ENCODE data around the gene SLK. TPM values are rescaled to one million over a fixed set of nuclear protein-coding genes. Genes with fewer than 3 reads are reported as not detected.

SLK gene
- total and polyA plus RNA-seq, 10 of the 15 experiments (the other 5 are each of a cell fraction or from before 2014, with no cell fraction given): 2.5 to 24.2 (median 11.1) TPM

DNA sequence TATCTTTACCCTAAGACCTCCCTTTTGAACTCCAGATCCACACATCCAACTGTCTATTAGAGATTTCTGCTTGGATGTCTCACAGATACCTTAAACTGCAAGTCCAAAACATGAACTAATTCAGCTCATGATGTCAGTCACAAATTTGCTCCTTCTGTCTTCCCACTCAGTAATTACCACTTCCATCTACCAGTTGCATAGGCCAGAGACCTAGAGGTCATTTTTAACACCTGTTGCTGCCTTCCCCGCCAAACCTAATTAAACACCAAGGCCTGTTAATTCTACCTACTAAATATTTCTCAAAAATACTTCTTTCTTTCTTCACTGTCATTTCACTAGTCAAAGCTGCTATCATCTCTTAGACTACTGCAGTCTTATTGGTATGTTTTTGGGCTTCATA lies 8.2 kb downstream of the SLK start:
- FAIRE-seq: no peak

More for the DNA sequence above, 8.2 kb downstream of the SLK start:
- peaks cover 44% of the 10 kb centered on the region for H3K79me2 ChIP-seq (ENCODE audit: control insufficient read depth, insufficient read depth, low read length)
- WGBS (ENCODE audit: insufficient coverage, insufficient replicate concordance, low lambda C conversion rate, missing lambda C conversion rate): 100% methylated on average over 1 of the region's 1 CpG
- SMC1A ChIA-PET (ENCODE audit: uncharacterized antibody, unreplicated experiment): interaction anchor here (0.6 to 1.2 kb wide), 2 partner anchors 58 to 149 kb away, joined by 3 read pairs; no protein-coding TSS in a partner anchor
- no peaks in the 10 kb centered on the region for H4K20me1 ChIP-seq (ENCODE audit: control insufficient read depth, insufficient read depth)
- H2AFZ ChIP-seq (ENCODE audit: control insufficient read depth, low read depth, low read length): no peak overlapping the region
- in situ Hi-C loops (cut with MboI) (no loop called here), intact Hi-C loops (cut with micrococcal nuclease; ENCODE audit: unreplicated experiment) (no loop called here)
- no peak overlapping the region for H3K27ac ChIP-seq (ENCODE audit: control insufficient read depth, insufficient read depth)
- BruUV-seq (replicated peaks): no TSS peak
- no peaks in the 10 kb centered on the region; the same call in 1 of the 2 replicates for H3K4me1 ChIP-seq (ENCODE audit: control insufficient read depth, insufficient read depth, low read length)
- H3K9ac ChIP-seq (ENCODE audit: control insufficient read depth, insufficient read depth, low read length): no peak overlapping the region
- no peaks in the 10 kb centered on the region for H3K9me3 ChIP-seq (replicated peaks; ENCODE audit: control insufficient read depth, insufficient read depth, low read length)
- H3K4me3 ChIP-seq: no peak overlapping the region
- ATAC-seq (no peak; the same call in 1 of the 3 replicates), DNase-seq (ENCODE audit: low read depth, low spot score) (no peak)
- POLR2A ChIA-PET: no interaction called here
- TF ChIP-seq BCL11A (IDR thresholded peaks at IDR 0.05; ENCODE audit: low read depth, low read length) (no peak), EP300 (IDR thresholded peaks at IDR 0.05; ENCODE audit: borderline replicate concordance in 1 of 2, control insufficient read depth in 1 of 2, low read depth in 2 of 2, low read length in 2 of 2) (no peak), ASH2L (IDR thresholded peaks at IDR 0.05; ENCODE audit: borderline replicate concordance, low read depth) (no peak), LARP7 (IDR thresholded peaks at IDR 0.05) (no peak), PKNOX1 (IDR thresholded peaks at IDR 0.05) (no peak), NFYA (IDR thresholded peaks at IDR 0.05; ENCODE audit: borderline replicate concordance, low read depth, low read length) (no peak), ATF7 (IDR thresholded peaks at IDR 0.05; ENCODE audit: low read depth) (no peak)
- TF ChIP-seq, protein P1, sequence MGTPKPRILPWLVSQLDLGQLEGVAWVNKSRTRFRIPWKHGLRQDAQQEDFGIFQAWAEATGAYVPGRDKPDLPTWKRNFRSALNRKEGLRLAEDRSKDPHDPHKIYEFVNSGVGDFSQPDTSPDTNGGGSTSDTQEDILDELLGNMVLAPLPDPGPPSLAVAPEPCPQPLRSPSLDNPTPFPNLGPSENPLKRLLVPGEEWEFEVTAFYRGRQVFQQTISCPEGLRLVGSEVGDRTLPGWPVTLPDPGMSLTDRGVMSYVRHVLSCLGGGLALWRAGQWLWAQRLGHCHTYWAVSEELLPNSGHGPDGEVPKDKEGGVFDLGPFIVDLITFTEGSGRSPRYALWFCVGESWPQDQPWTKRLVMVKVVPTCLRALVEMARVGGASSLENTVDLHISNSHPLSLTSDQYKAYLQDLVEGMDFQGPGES (IDR thresholded peaks at IDR 0.05): no peak
- H3K4me2 ChIP-seq (ENCODE audit: control insufficient read depth, insufficient read depth): no peak overlapping the region
- RAD21 ChIA-PET (ENCODE audit: unreplicated experiment): interaction anchor here (0.9 to 1.0 kb wide), 2 partner anchors 56 to 149 kb away, joined by 3 read pairs; no protein-coding TSS in a partner anchor
- CTCF ChIA-PET: interaction anchor here (0.9 to 1.7 kb wide), 3 partner anchors 9 to 107 kb away, joined by 3 to 4 read pairs (median 3); no protein-coding TSS in a partner anchor
- no peaks in the 10 kb centered on the region for H3K36me3 ChIP-seq (ENCODE audit: control insufficient read depth in 2 of 2, insufficient read depth in 2 of 2, low read length in 1 of 2)
- no peaks in the 10 kb centered on the region for H3K27me3 ChIP-seq (replicated peaks in 1 of 2; ENCODE audit: control insufficient read depth in 2 of 2, insufficient read depth in 2 of 2, low read length in 1 of 2)

Measured in GM12878 (cell line).